Prostate gland (tissue), 2 donors: ENCODE data around the gene USP40. TPM values are rescaled to one million over a fixed set of nuclear protein-coding genes. Genes with fewer than 3 reads are reported as not detected.

Source experiments
- DNase-seq: peaks from one replicate; pipeline ENCODE4 v3.0.0-alpha.2; 2019; ENCODE audit warnings: low spot score
- H3K27ac ChIP-seq, 2 donors: fragments of 200-600 bp; sonication (generic); 2 replicates each; pipeline ENCODE4 v1.5.1; 2017 to 2019
- H3K27me3 ChIP-seq: fragments of 200-600 bp; sonication (generic); replicated peaks from 2 replicates; pipeline ENCODE4 v1.5.1; 2019; ENCODE audit not compliant: insufficient read depth
- H3K36me3 ChIP-seq, 2 donors: fragments of 200-600 bp; sonication (generic); 1 replicate in 1 of 2; 2 replicates in 1 of 2; pipeline versions ENCODE4 v1.5.1 to v1.8.1; 2017 to 2019
- H3K4me1 ChIP-seq: fragments of 200-600 bp; sonication (generic); replicated peaks from 2 replicates; pipeline ENCODE4 v1.5.1; 2019
- H3K4me3 ChIP-seq, 2 donors: fragments of 200-600 bp; sonication (generic); 2 replicates each; pipeline ENCODE4 v1.5.1; 2017 to 2019
- H3K9me3 ChIP-seq: fragments of 200-600 bp; sonication (generic); 2 replicates; pipeline ENCODE4 v1.5.1; 2017
- POLR2A ChIP-seq: fragments of 450-650 bp; IDR thresholded peaks from one replicate; pipeline ENCODE4 v1.6.1; 2016; ENCODE audit warnings: antibody characterized with exemption, mild to moderate bottlenecking
- POLR2AphosphoS5 ChIP-seq: sonication (generic); formaldehyde crosslinking; IDR thresholded peaks from one replicate; pipeline ENCODE4 v1.6.1; 2017; ENCODE audit warnings: antibody characterized with exemption
- WGBS: methylation state at CpG from one replicate; pipeline ENCODE4 v1.1.5; 2018; 5-methylcytosine and 5-hydroxymethylcytosine counted together
- intact Hi-C: fragments of 100-400 bp; cut with DNase I; formaldehyde crosslinking; loops from one replicate; pipeline ENCODE4 v1.14.2; 2022
- total RNA-seq, 2 donors: library from RNA; depleted of rRNA; stranded (reverse); fragments of >200 nt; gene quantifications; one replicate each; pipeline ENCODE4 v1.1.0, GENCODE V29; 2016
- TF ChIP-seq, protein P1 (sequence below), 4 experiments: fragments of 200-600 bp in 2 of 4; fragments of 450-650 bp in 2 of 4; sonication (generic) in 2 of 4; IDR thresholded peaks; 1 replicate in 3 of 4; 2 replicates in 1 of 4; pipeline ENCODE4 v1.5.1; 2016 to 2019; ENCODE audit warnings: antibody characterized with exemption in 4 of 4, mild to moderate bottlenecking in 2 of 4, moderate library complexity in 2 of 4

USP40 gene
- total RNA-seq, 2 donors from 2014 or later = 45.1 to 50.2 TPM

GRCh38 chr2:233436691-233437438, 129.7 kb downstream of the USP40 start:
- Histone ChIP-seq H3K36me3 (peaks cover 0 to 13% of the 10 kb centered on the region in 2 donors), H3K4me1 (no peaks in the 10 kb centered on the region), H3K27ac (no peak overlapping the region), H3K4me3 (no peak overlapping the region), H3K9me3 (no peaks in the 10 kb centered on the region), H3K27me3 (no peaks in the 10 kb centered on the region)
- intact Hi-C loops = no loop called here
- DNase-seq = no peak
- 93% methylated on average over 17 of the region's 17 CpGs for WGBS
- TF ChIP-seq POLR2A (no peak), POLR2AphosphoS5 (no peak)
- TF ChIP-seq, protein P1, sequence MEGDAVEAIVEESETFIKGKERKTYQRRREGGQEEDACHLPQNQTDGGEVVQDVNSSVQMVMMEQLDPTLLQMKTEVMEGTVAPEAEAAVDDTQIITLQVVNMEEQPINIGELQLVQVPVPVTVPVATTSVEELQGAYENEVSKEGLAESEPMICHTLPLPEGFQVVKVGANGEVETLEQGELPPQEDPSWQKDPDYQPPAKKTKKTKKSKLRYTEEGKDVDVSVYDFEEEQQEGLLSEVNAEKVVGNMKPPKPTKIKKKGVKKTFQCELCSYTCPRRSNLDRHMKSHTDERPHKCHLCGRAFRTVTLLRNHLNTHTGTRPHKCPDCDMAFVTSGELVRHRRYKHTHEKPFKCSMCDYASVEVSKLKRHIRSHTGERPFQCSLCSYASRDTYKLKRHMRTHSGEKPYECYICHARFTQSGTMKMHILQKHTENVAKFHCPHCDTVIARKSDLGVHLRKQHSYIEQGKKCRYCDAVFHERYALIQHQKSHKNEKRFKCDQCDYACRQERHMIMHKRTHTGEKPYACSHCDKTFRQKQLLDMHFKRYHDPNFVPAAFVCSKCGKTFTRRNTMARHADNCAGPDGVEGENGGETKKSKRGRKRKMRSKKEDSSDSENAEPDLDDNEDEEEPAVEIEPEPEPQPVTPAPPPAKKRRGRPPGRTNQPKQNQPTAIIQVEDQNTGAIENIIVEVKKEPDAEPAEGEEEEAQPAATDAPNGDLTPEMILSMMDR (IDR thresholded peaks at IDR 0.05) = no peak

- no peak overlapping the region for H3K4me3 ChIP-seq
- H3K4me1 ChIP-seq = no peaks in the 10 kb centered on the region
- H3K36me3 ChIP-seq = peaks cover 0 to 13% of the 10 kb centered on the region in 2 donors
- H3K9me3 ChIP-seq = no peaks in the 10 kb centered on the region
- intact Hi-C loops = no loop called here
- no peak for DNase-seq
- no peak overlapping the region for H3K27ac ChIP-seq
- 88% methylated on average over 13 of the region's 15 CpGs for WGBS
- TF ChIP-seq POLR2A = no peak
- H3K27me3 ChIP-seq = no peaks in the 10 kb centered on the region
Observed at GRCh38 chr2:233436191-233436581, 130.4 kb downstream of the USP40 start.

- H3K4me1 ChIP-seq = no peaks in the 10 kb centered on the region
- no peaks in the 10 kb centered on the region for H3K9me3 ChIP-seq
- TF ChIP-seq, protein P1 (IDR thresholded peaks at IDR 0.05) = no peak
- TF ChIP-seq POLR2A = no peak
- no peak overlapping the region for H3K27ac ChIP-seq
- H3K4me3 ChIP-seq = no peak overlapping the region
- no peaks in the 10 kb centered on the region for H3K27me3 ChIP-seq
- intact Hi-C loops = no loop called here
- H3K36me3 ChIP-seq = peaks cover 0 to 13% of the 10 kb centered on the region in 2 donors
- WGBS = 91% methylated on average over 18 of the region's 18 CpGs
- DNase-seq = no peak
Observed at GRCh38 chr2:233435436-233436190, 131.0 kb downstream of the USP40 start.

- no peak overlapping the region for H3K27ac ChIP-seq
- H3K4me1 ChIP-seq = no peaks in the 10 kb centered on the region
- intact Hi-C loops = no loop called here
- DNase-seq = no peak
- no peaks in the 10 kb centered on the region for H3K9me3 ChIP-seq
- peaks cover 0 to 13% of the 10 kb centered on the region in 2 donors for H3K36me3 ChIP-seq
- H3K4me3 ChIP-seq = no peak overlapping the region
- H3K27me3 ChIP-seq = no peaks in the 10 kb centered on the region
- 80% methylated on average over 18 of the region's 18 CpGs for WGBS
- TF ChIP-seq, protein P1 (IDR thresholded peaks at IDR 0.05) = no peak
- TF ChIP-seq POLR2AphosphoS5 = no peak
- no peak for TF ChIP-seq POLR2A
Observed at GRCh38 chr2:233434666-233435330, 131.8 kb downstream of the USP40 start.

- Histone ChIP-seq H3K27ac (no peak overlapping the region), H3K4me3 (no peak overlapping the region), H3K27me3 (no peaks in the 10 kb centered on the region), H3K4me1 (no peaks in the 10 kb centered on the region), H3K36me3 (peaks cover 0 to 13% of the 10 kb centered on the region in 2 donors), H3K9me3 (no peaks in the 10 kb centered on the region)
- DNase-seq = no peak
- TF ChIP-seq, protein P1 (IDR thresholded peaks at IDR 0.05) = no peak
- TF ChIP-seq POLR2AphosphoS5 (no peak), POLR2A (no peak)
- WGBS = 90% methylated on average over 1 of the region's 1 CpG
- intact Hi-C loops = no loop called here
Observed at GRCh38 chr2:233433794-233434193, 132.8 kb downstream of the USP40 start.
